Choroid plexus epithelial cell (primary cell): Measurements from ENCODE around the gene SREK1.

ENCODE experiments used
- DNase-seq: peaks from one replicate; pipeline ENCODE4 v3.0.0-alpha.2; 2010; ENCODE audit warnings: low read depth
- H3K4me3 ChIP-seq: 2 replicates; pipeline ENCODE4 v1.5.1; 2011; ENCODE audit warnings: low read depth, mild to moderate bottlenecking, control low read depth, low read length, moderate library complexity
- CTCF ChIP-seq: conservative IDR thresholded peaks from 2 replicates; pipeline ENCODE4 v1.5.1; 2011; ENCODE audit warnings: low read depth, mild to moderate bottlenecking, control low read depth, inconsistent platforms, low read length, moderate library complexity

Gene SREK1

GRCh38 chr5:66232275-66232674 is 88.2 kb downstream of the SREK1 start:
- TF ChIP-seq CTCF: no peak
- no peak overlapping the region for H3K4me3 ChIP-seq
- DNase-seq: no peak

GRCh38 chr5:66232706-66233445 is 88.8 kb downstream of the SREK1 start:
- TF ChIP-seq CTCF: no peak
- no peak overlapping the region for H3K4me3 ChIP-seq
- DNase-seq: no peak
